ENCODE measurements around the gene GSC. TPM values are rescaled to one million over a fixed set of nuclear protein-coding genes. Genes with fewer than 3 reads are reported as not detected.
"Not testable (repeated sequence)": the region's sequence is repeated elsewhere in the genome, so short reads cannot be mapped to it uniquely, and the experiment has no call there.

The GSC gene
- total and polyA plus RNA-seq, 5 donors from 2014 or later = not detected

DNA sequence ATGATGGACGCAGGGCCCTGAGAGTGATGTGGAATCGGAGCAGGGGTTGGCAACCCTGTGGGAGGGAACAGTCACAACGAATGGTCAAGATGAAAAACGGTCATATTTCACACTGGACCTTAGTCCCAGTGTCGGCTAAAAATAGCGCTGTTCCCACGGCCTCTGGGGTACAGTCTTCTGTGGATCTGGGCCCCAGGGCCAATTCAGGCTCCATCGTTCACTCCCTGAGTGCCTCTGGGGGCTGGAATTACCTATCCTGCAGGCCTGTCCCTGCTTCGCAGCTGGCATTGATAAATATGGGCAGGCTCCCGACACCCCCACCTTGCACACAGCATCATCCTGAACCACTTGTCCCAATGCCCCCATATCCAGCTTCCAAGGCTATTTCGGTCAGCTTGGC lies 18.6 kb downstream of the GSC start:
- H3K27me3 Mint-ChIP-seq = peaks cover 6% of the 10 kb centered on the region
- H3K9me3 Mint-ChIP-seq = peaks cover 0 to 3% (median 0%) of the 10 kb centered on the region in 7 donors
- Histone ChIP-seq H3K27ac (ENCODE audit: insufficient read depth, low read length, poor library complexity, severe bottlenecking) (no peak overlapping the region), H3K4me1 (ENCODE audit: control insufficient read depth, insufficient read depth, low read length, poor library complexity, severe bottlenecking) (no peaks in the 10 kb centered on the region), H3K36me3 (ENCODE audit: control insufficient read depth, insufficient read depth, low read length) (no peaks in the 10 kb centered on the region), H3K4me3 (ENCODE audit: low read depth, low read length) (no peak overlapping the region), H3K27me3 (ENCODE audit: control insufficient read depth, insufficient read depth, low read length) (no peaks in the 10 kb centered on the region), H3K9me3 (ENCODE audit: control insufficient read depth in 2 of 2, low read length in 2 of 2) (no peaks in the 10 kb centered on the region)
- H3K27ac Mint-ChIP-seq = no peak overlapping the region
- H3K4me3 Mint-ChIP-seq = no peak overlapping the region
- no peaks in the 10 kb centered on the region for H3K36me3 Mint-ChIP-seq
- ATAC-seq (ENCODE audit: low read depth in 2 of 2) = no peak
- DNase-seq = no peak
- H3K4me1 Mint-ChIP-seq = peaks cover 0 to 2% (median 0%) of the 10 kb centered on the region in 4 donors

- DNase-seq = no peak
- Mint-ChIP-seq H3K4me1 (peaks cover 0 to 2% (median 0%) of the 10 kb centered on the region in 4 donors), H3K9me3 (peaks cover 0 to 3% (median 0%) of the 10 kb centered on the region in 7 donors), H3K4me3 (no peak overlapping the region), H3K36me3 (no peaks in the 10 kb centered on the region), H3K27me3 (peaks cover 6% of the 10 kb centered on the region), H3K27ac (no peak overlapping the region)
- no peaks in the 10 kb centered on the region for H3K36me3 ChIP-seq (ENCODE audit: control insufficient read depth, insufficient read depth, low read length)
- no peak overlapping the region for H3K4me3 ChIP-seq (ENCODE audit: low read depth, low read length)
- no peak overlapping the region for H3K27ac ChIP-seq (ENCODE audit: insufficient read depth, low read length, poor library complexity, severe bottlenecking)
- no peak for ATAC-seq (ENCODE audit: low read depth in 2 of 2)
- no peaks in the 10 kb centered on the region for H3K27me3 ChIP-seq (ENCODE audit: control insufficient read depth, insufficient read depth, low read length)
- no peaks in the 10 kb centered on the region for H3K4me1 ChIP-seq (ENCODE audit: control insufficient read depth, insufficient read depth, low read length, poor library complexity, severe bottlenecking)
- H3K9me3 ChIP-seq (ENCODE audit: control insufficient read depth in 2 of 2, low read length in 2 of 2) = no peaks in the 10 kb centered on the region
Measured at GRCh38 chr14:94750371-94750770, 19.5 kb downstream of the GSC start.

DNA sequence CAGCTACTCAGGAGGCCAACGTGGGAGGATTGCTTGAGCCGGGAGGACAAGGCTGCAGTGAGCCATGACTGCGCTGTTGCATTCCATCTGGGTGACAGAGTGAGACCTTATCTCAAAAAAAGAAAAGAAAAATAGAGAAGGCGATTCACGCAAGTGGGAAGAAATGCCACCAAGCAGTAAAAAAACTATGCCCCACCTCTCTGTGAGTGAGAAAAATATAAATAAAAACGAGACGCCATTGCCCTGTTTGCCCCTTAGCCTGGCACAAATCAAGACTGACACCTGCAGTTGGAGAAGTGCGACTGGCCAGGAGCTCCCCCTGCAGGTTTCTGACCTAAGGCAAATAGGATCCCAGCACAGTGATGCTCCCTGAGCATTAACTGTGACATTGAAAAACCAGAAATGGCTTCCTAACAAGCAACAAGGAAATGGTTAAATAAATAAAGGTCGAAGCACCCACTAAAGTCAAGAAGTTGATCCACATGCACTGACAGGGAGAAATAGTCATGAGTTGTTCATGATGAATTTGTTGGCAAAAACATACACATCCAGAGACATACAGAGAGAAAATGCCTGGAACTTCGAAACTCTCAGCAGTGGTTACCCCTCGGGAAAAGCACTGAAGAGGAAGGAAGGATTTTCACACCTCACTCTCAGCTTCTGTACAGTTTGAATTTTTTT lies 21.1 kb downstream of the GSC start:
- Mint-ChIP-seq H3K4me3 (no peak overlapping the region), H3K27ac (no peak overlapping the region), H3K4me1 (peaks cover 0 to 2% (median 0%) of the 10 kb centered on the region in 4 donors), H3K36me3 (no peaks in the 10 kb centered on the region), H3K9me3 (peaks cover 0 to 2% (median 0%) of the 10 kb centered on the region in 7 donors), H3K27me3 (peaks cover 6% of the 10 kb centered on the region)
- Histone ChIP-seq H3K4me3 (ENCODE audit: low read depth, low read length) (no peak overlapping the region), H3K27ac (ENCODE audit: insufficient read depth, low read length, poor library complexity, severe bottlenecking) (no peak overlapping the region), H3K27me3 (ENCODE audit: control insufficient read depth, insufficient read depth, low read length) (no peaks in the 10 kb centered on the region), H3K4me1 (ENCODE audit: control insufficient read depth, insufficient read depth, low read length, poor library complexity, severe bottlenecking) (no peaks in the 10 kb centered on the region), H3K36me3 (ENCODE audit: control insufficient read depth, insufficient read depth, low read length) (no peaks in the 10 kb centered on the region), H3K9me3 (ENCODE audit: control insufficient read depth in 2 of 2, low read length in 2 of 2) (no peaks in the 10 kb centered on the region)
- ATAC-seq (ENCODE audit: low read depth in 2 of 2) (no peak), DNase-seq (peak in 1 of 3 donors; percentile 9)

- H3K4me1 Mint-ChIP-seq = peaks cover 0 to 2% (median 0%) of the 10 kb centered on the region in 4 donors
- peaks cover 0 to 2% (median 0%) of the 10 kb centered on the region in 7 donors for H3K9me3 Mint-ChIP-seq
- Histone ChIP-seq H3K27me3 (ENCODE audit: control insufficient read depth, insufficient read depth, low read length) (no peaks in the 10 kb centered on the region), H3K9me3 (ENCODE audit: control insufficient read depth in 2 of 2, low read length in 2 of 2) (no peaks in the 10 kb centered on the region), H3K4me1 (ENCODE audit: control insufficient read depth, insufficient read depth, low read length, poor library complexity, severe bottlenecking) (no peaks in the 10 kb centered on the region), H3K27ac (ENCODE audit: insufficient read depth, low read length, poor library complexity, severe bottlenecking) (no peak overlapping the region), H3K4me3 (ENCODE audit: low read depth, low read length) (no peak overlapping the region), H3K36me3 (ENCODE audit: control insufficient read depth, insufficient read depth, low read length) (no peaks in the 10 kb centered on the region)
- DNase-seq = no peak
- no peak overlapping the region for H3K27ac Mint-ChIP-seq
- H3K27me3 Mint-ChIP-seq = peaks cover 6% of the 10 kb centered on the region
- no peak overlapping the region for H3K4me3 Mint-ChIP-seq
- no peaks in the 10 kb centered on the region for H3K36me3 Mint-ChIP-seq
- ATAC-seq (ENCODE audit: low read depth in 2 of 2) = no peak
Measured at GRCh38 chr14:94747739-94748138, 22.2 kb downstream of the GSC start.

DNA sequence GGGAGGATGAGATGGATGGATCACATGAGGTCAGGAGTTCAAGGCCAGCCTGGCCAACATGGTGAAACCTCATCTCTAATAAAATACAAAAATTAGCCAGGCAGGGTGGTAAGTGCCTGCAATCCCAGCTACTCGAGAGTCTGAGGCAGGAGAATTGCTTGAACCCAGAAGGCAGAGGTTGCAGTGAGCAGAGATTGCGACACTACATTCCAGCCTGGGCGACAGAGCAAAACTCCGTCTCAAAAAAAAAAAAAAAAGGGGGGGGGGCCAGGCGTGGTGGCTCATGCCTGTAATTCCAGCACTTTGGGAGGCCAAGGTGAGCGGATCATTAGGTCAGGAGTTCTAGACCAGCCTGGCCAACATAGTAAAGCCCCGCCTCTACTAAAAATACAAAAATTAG lies 22.8 kb downstream of the GSC start:
- not testable (repeated sequence) for H3K36me3 Mint-ChIP-seq; H3K27me3 Mint-ChIP-seq; ATAC-seq (ENCODE audit: low read depth in 2 of 2); H3K4me1 ChIP-seq (ENCODE audit: control insufficient read depth, insufficient read depth, low read length, poor library complexity, severe bottlenecking); H3K36me3 ChIP-seq (ENCODE audit: control insufficient read depth, insufficient read depth, low read length); H3K4me1 Mint-ChIP-seq; H3K27ac Mint-ChIP-seq; DNase-seq; H3K9me3 ChIP-seq (ENCODE audit: control insufficient read depth in 2 of 2, low read length in 2 of 2); H3K4me3 Mint-ChIP-seq; H3K27ac ChIP-seq (ENCODE audit: insufficient read depth, low read length, poor library complexity, severe bottlenecking); H3K27me3 ChIP-seq (ENCODE audit: control insufficient read depth, insufficient read depth, low read length); H3K9me3 Mint-ChIP-seq; H3K4me3 ChIP-seq (ENCODE audit: low read depth, low read length)

- Histone ChIP-seq H3K36me3 (ENCODE audit: control insufficient read depth, insufficient read depth, low read length) (no peaks in the 10 kb centered on the region), H3K9me3 (ENCODE audit: control insufficient read depth in 2 of 2, low read length in 2 of 2) (no peaks in the 10 kb centered on the region), H3K27ac (ENCODE audit: insufficient read depth, low read length, poor library complexity, severe bottlenecking) (no peak overlapping the region), H3K27me3 (ENCODE audit: control insufficient read depth, insufficient read depth, low read length) (no peaks in the 10 kb centered on the region), H3K4me3 (ENCODE audit: low read depth, low read length) (no peak overlapping the region), H3K4me1 (ENCODE audit: control insufficient read depth, insufficient read depth, low read length, poor library complexity, severe bottlenecking) (no peaks in the 10 kb centered on the region)
- no peak for ATAC-seq (ENCODE audit: low read depth in 2 of 2)
- H3K4me1 Mint-ChIP-seq = peaks cover 0 to 2% (median 0%) of the 10 kb centered on the region in 4 donors
- H3K4me3 Mint-ChIP-seq = no peak overlapping the region
- peaks cover 3% of the 10 kb centered on the region for H3K36me3 Mint-ChIP-seq
- DNase-seq = no peak
- peaks cover 6% of the 10 kb centered on the region for H3K27me3 Mint-ChIP-seq
- H3K9me3 Mint-ChIP-seq = no peaks in the 10 kb centered on the region
- H3K27ac Mint-ChIP-seq = no peak overlapping the region
Measured at GRCh38 chr14:94746131-94746530, 23.8 kb downstream of the GSC start.

DNA sequence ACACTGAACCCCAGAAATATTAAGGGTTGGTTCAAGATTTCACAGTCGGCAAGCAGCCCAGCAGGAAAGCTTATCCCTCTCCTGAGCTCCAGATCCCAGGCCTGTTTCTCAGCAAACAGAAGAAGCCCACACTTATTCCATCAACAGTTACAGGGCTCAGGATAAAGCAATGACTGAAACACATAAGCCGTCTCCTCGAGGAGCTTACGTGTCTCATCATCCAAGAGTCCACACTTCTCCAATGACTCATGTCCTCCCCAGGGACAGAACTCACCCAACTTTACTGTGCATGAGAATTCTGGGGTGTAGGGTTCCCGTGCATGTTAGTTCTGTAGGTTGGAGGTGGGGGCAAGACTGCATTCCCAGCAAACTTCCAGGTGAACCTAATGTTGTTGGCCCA lies 31.2 kb downstream of the GSC start:
- no peaks in the 10 kb centered on the region for H3K4me1 ChIP-seq (ENCODE audit: control insufficient read depth, insufficient read depth, low read length, poor library complexity, severe bottlenecking)
- H3K27me3 Mint-ChIP-seq = no peaks in the 10 kb centered on the region
- H3K27ac ChIP-seq (ENCODE audit: insufficient read depth, low read length, poor library complexity, severe bottlenecking) = no peak overlapping the region
- no peaks in the 10 kb centered on the region for H3K4me1 Mint-ChIP-seq
- ATAC-seq (ENCODE audit: low read depth in 2 of 2) = no peak
- H3K36me3 ChIP-seq (ENCODE audit: control insufficient read depth, insufficient read depth, low read length) = no peaks in the 10 kb centered on the region
- peaks cover 0 to 2% (median 0%) of the 10 kb centered on the region in 7 donors for H3K9me3 Mint-ChIP-seq
- H3K27me3 ChIP-seq (ENCODE audit: control insufficient read depth, insufficient read depth, low read length) = no peaks in the 10 kb centered on the region
- H3K4me3 ChIP-seq (ENCODE audit: low read depth, low read length) = no peak overlapping the region
- H3K9me3 ChIP-seq (ENCODE audit: control insufficient read depth in 2 of 2, low read length in 2 of 2) = no peaks in the 10 kb centered on the region
- H3K4me3 Mint-ChIP-seq = no peak overlapping the region
- peak overlapping the region in 1 of 3 donors; percentile 29 for H3K27ac Mint-ChIP-seq
- peaks cover 3% of the 10 kb centered on the region for H3K36me3 Mint-ChIP-seq
- DNase-seq = no peak

DNA sequence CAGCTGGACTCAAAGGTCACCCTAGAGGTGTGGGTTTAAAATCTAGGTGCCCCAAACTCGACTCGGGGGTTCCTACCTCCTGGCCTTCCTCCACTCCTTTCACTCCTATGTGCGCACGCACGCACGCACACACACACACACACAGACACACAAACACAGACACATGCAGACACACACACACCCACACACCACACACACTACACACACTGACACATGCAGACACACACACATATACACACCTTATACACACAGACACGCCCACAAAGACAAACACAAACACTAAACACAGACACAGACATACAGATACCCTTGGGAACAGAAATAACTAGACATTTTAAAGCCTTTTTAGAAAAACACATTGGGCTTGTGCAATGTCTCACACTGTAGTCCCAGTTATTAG lies 31.8 kb downstream of the GSC start:
- Mint-ChIP-seq H3K4me3 (no peak overlapping the region), H3K9me3 (peaks cover 0 to 2% (median 0%) of the 10 kb centered on the region in 7 donors), H3K27me3 (no peaks in the 10 kb centered on the region), H3K27ac (peak overlapping the region in 1 of 3 donors; percentile 35), H3K36me3 (peaks cover 3% of the 10 kb centered on the region), H3K4me1 (no peaks in the 10 kb centered on the region)
- no peaks in the 10 kb centered on the region for H3K4me1 ChIP-seq (ENCODE audit: control insufficient read depth, insufficient read depth, low read length, poor library complexity, severe bottlenecking)
- H3K9me3 ChIP-seq (ENCODE audit: control insufficient read depth in 2 of 2, low read length in 2 of 2) = no peaks in the 10 kb centered on the region
- no peak overlapping the region for H3K27ac ChIP-seq (ENCODE audit: insufficient read depth, low read length, poor library complexity, severe bottlenecking)
- H3K36me3 ChIP-seq (ENCODE audit: control insufficient read depth, insufficient read depth, low read length) = no peaks in the 10 kb centered on the region
- no peak for ATAC-seq (ENCODE audit: low read depth in 2 of 2)
- no peak for DNase-seq
- no peaks in the 10 kb centered on the region for H3K27me3 ChIP-seq (ENCODE audit: control insufficient read depth, insufficient read depth, low read length)
- no peak overlapping the region for H3K4me3 ChIP-seq (ENCODE audit: low read depth, low read length)

Data from CD4-positive, CD25-positive, alpha-beta regulatory T cell (primary cell).